Transverse colon (tissue), 4 donors: ENCODE data around the gene CST7. TPM values are rescaled to one million over a fixed set of nuclear protein-coding genes. Genes with fewer than 3 reads are reported as not detected.

ENCODE experiments used
- DNase-seq: peaks from one replicate; pipeline ENCODE4 v3.0.0-alpha.2; 2019
- H3K27ac ChIP-seq, 4 donors: fragments of 200-600 bp; sonication (generic); 2 replicates each; pipeline ENCODE4 v1.5.1; 2016 to 2018; ENCODE audit warnings: inconsistent platforms in 4 of 4
- H3K27me3 ChIP-seq: fragments of 200-600 bp; sonication (generic); 2 replicates; pipeline ENCODE4 v1.5.1; 2017; ENCODE audit warnings: inconsistent platforms
- H3K36me3 ChIP-seq, 4 donors: fragments of 200-600 bp; sonication (generic); 2 replicates each; pipeline ENCODE4 v1.5.1; 2017 to 2019; ENCODE audit warnings: inconsistent platforms in 4 of 4
- H3K4me1 ChIP-seq, 4 donors: fragments of 200-600 bp; sonication (generic); 2 replicates each; pipeline ENCODE4 v1.5.1; 2017 to 2020; ENCODE audit warnings: inconsistent platforms in 4 of 4
- H3K4me3 ChIP-seq, 4 donors: fragments of 200-600 bp; sonication (generic); 1 replicate in 1 of 4; 2 replicates in 3 of 4; pipeline versions ENCODE4 v1.5.1 to v1.6.1; 2017 to 2019; ENCODE audit warnings: inconsistent platforms in 4 of 4
- H3K9me3 ChIP-seq, 2 donors: fragments of 200-600 bp; sonication (generic); 2 replicates each; pipeline ENCODE4 v1.5.1; 2017 to 2019; ENCODE audit warnings: inconsistent platforms in 2 of 2
- EP300 ChIP-seq: sonication (generic); formaldehyde crosslinking; IDR thresholded peaks from one replicate; pipeline ENCODE4 v1.6.1; 2017; ENCODE audit warnings: antibody characterized with exemption, low read depth
- POLR2A ChIP-seq: fragments of 450-650 bp; IDR thresholded peaks from one replicate; pipeline ENCODE4 v1.6.1; 2016; ENCODE audit warnings: antibody characterized with exemption, mild to moderate bottlenecking, moderate library complexity
- POLR2AphosphoS5 ChIP-seq, 3 donors: sonication (generic); formaldehyde crosslinking; IDR thresholded peaks; one replicate each; pipeline ENCODE4 v1.6.1; 2016; ENCODE audit warnings: antibody characterized with exemption in 3 of 3
- WGBS, 2 donors: methylation state at CpG; one replicate each; pipeline ENCODE4 v1.1.5; 2018; ENCODE audit warnings: low coverage in 1 of 2; 5-methylcytosine and 5-hydroxymethylcytosine counted together
- in situ Hi-C, 4 donors: fragments of 200-750 bp; cut with MboI; loops; one replicate each; pipeline versions ENCODE4 v1.15.0 to v1.15.1; 2017; ENCODE audit warnings: low sequenced_read_pairs in 3 of 4, low pct_ligation_motif_present in 1 of 4, low pct_unique_long_range_greater_than_20kb in 1 of 4
- intact Hi-C: fragments of 100-400 bp; cut with DNase I; formaldehyde crosslinking; loops from one replicate; pipeline ENCODE4 v1.15.1; 2023; ENCODE audit warnings: low total_unique reads
- total RNA-seq, 4 donors: library from RNA; depleted of rRNA; stranded (reverse); fragments of >200 nt; gene quantifications; one replicate each; pipeline ENCODE4 v1.1.0, GENCODE V29; 2016
- TF ChIP-seq, protein P1 (sequence below), 5 experiments: fragments of 200-600 bp in 3 of 5; fragments of 450-650 bp in 2 of 5; sonication (generic) in 3 of 5; IDR thresholded peaks; 1 replicate in 2 of 5; 2 replicates in 3 of 5; pipeline ENCODE4 v1.5.1; 2016 to 2017; ENCODE audit warnings: antibody characterized with exemption in 5 of 5, inconsistent platforms in 3 of 5, mild to moderate bottlenecking in 2 of 5, moderate library complexity in 1 of 5

The CST7 gene
- total RNA-seq, 4 donors from 2014 or later = 3.2 to 3.3 TPM; not detected in 2

DNA sequence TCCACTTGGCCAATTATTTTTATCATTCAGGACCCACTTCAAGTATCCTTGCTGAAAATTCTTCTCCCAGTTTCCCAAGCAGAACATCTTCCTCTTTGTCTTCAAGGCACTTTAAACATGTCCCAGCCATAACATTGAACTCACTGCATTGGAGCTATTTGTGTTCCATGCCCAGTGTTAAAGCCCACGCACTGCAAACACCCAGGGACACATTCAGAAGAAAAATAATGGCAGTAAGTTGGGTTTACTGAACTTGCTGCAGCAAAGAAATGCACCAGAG lies 45.1 kb downstream of the CST7 start:
- Histone ChIP-seq H3K36me3 (no peaks in the 10 kb centered on the region), H3K4me1 (peaks cover 15 to 42% (median 20%) of the 10 kb centered on the region in 4 donors), H3K4me3 (no peak overlapping the region), H3K27me3 (no peaks in the 10 kb centered on the region), H3K27ac (peak overlapping the region in 3 of 4 donors; percentile 94 to 96 (median 94)), H3K9me3 (no peaks in the 10 kb centered on the region)
- no peak for DNase-seq
- WGBS, 2 donors = 77% methylated on average over 1 of the region's 1 CpG; no CpG with 5 or more reads in 1 of the 2 donors
- intact Hi-C loops (loop anchor here (2.0 to 10.0 kb wide), 2 partner anchors 71 to 411 kb away; partner anchors contain the start of gene GINS1), in situ Hi-C loops (loop anchor here (5.0 to 25.0 kb wide), 7 partner anchors 71 to 418 kb away; partner anchors contain the start of genes ENTPD6 (in 2 of the 4), ABHD12 (in 1 of the 4) and GINS1 (in 1 of the 4))
- no peak for TF ChIP-seq POLR2A
- TF ChIP-seq EP300 = no peak
- no peak for TF ChIP-seq POLR2AphosphoS5 (IDR thresholded peaks at IDR 0.05)
- TF ChIP-seq, protein P1, sequence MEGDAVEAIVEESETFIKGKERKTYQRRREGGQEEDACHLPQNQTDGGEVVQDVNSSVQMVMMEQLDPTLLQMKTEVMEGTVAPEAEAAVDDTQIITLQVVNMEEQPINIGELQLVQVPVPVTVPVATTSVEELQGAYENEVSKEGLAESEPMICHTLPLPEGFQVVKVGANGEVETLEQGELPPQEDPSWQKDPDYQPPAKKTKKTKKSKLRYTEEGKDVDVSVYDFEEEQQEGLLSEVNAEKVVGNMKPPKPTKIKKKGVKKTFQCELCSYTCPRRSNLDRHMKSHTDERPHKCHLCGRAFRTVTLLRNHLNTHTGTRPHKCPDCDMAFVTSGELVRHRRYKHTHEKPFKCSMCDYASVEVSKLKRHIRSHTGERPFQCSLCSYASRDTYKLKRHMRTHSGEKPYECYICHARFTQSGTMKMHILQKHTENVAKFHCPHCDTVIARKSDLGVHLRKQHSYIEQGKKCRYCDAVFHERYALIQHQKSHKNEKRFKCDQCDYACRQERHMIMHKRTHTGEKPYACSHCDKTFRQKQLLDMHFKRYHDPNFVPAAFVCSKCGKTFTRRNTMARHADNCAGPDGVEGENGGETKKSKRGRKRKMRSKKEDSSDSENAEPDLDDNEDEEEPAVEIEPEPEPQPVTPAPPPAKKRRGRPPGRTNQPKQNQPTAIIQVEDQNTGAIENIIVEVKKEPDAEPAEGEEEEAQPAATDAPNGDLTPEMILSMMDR (IDR thresholded peaks at IDR 0.05) = no peak

DNA sequence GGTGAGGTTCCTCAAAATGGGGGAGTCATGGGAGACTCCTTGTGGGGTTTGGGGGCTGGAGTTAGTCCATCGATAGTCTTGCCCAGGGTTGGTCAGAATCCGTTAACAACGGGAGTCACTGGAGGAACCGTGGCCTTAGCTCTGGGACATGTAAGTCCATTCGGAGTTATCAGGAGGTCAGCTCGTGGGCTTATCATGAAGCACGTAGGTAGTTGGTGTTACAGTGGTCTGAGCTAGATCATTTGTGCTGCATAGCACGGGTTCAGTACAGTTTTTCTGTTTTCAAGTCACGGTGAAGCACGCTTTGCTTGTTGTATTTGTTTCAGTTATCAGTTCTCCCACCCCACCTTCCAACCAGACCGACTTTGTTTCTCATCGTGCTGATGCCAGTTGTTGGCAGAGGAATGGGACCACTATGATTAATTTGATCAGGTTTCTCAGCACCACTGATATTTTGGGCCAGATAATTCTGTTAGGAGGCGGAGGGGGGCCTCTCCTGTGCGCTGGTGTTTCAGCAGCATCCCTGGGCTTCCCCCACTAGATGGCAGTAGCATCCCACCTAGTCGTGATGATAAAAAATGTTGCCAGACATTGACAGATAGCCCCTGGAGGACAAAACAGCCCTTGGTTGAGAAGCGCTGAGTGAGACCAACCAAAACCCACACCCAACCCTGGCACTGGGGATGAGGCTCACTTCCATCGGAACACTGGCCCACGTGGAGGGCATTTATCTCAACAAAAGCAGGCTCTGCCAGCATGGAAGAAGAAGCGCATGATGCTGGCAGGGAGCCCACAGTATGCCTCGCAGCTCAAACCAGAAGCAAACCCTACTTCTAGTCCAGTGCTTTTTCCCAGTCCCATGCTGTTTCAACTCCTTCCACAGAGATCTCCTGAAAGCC lies 45.6 kb downstream of the CST7 start:
- H3K4me3 ChIP-seq = no peak overlapping the region
- peak; percentile 85 for DNase-seq
- TF ChIP-seq, protein P1 (IDR thresholded peaks at IDR 0.05) = peak; percentile 88 to 96 (median 94)
- TF ChIP-seq POLR2AphosphoS5 (IDR thresholded peaks at IDR 0.05) (peak in 2 of 3 donors; percentile 51 to 63), EP300 (no peak)
- no peaks in the 10 kb centered on the region for H3K27me3 ChIP-seq
- H3K4me1 ChIP-seq = peaks cover 15 to 42% (median 20%) of the 10 kb centered on the region in 4 donors
- H3K36me3 ChIP-seq = no peaks in the 10 kb centered on the region
- in situ Hi-C loops = loop anchor here (5.0 to 25.0 kb wide), 8 partner anchors 68 to 418 kb away; partner anchors contain the start of genes ENTPD6 (in 2 of the 4), ABHD12 (in 1 of the 4) and GINS1 (in 1 of the 4)
- no peaks in the 10 kb centered on the region for H3K9me3 ChIP-seq
- WGBS, 2 donors = 43% methylated on average over 19 of the region's 20 CpGs; no CpG with 5 or more reads in 1 of the 2 donors
- H3K27ac ChIP-seq = peak overlapping the region in 3 of 4 donors; percentile 25 to 96 (median 94)
- intact Hi-C loops = loop anchor here (2.0 to 10.0 kb wide), 2 partner anchors 70 to 410 kb away; partner anchors contain the start of gene GINS1

DNA sequence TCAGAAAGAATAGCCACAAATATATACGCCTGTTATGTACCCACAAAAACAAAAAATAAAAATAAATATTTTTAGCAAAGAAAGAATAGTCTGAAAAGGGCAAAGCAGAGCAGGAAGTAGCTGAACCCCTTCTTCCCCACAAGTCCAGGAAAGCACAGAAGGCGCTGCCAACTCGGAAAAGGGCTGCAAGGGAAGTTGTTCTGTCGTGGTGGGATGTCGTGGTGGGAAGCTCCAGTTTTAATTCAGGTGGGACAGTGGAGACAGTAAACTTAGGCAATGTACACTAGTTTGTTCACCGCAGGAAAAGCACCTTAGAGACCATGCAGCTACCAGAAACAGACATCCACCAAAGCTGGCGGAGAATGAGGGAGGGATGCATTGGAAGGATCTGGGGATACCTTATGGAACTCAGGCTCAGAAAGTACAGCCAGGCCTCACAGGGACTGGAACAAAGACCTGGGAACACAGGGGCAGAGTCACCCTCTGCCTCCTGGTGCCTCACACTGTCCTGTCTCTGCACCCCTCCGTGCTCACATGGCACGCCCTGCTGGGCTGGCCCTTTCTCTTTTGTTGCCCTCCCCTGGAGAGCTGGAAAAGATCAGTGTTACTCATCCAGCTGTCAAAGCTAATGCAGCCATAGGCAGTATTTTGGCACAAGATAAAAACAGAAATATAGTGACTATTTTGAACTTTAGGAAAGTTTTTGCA lies 46.8 kb downstream of the CST7 start:
- peaks cover 14 to 43% (median 18%) of the 10 kb centered on the region in 4 donors for H3K4me1 ChIP-seq
- DNase-seq = no peak
- in situ Hi-C loops = loop anchor here (5.0 to 25.0 kb wide), 8 partner anchors 66 to 416 kb away; partner anchors contain the start of genes ENTPD6 (in 2 of the 4), ABHD12 (in 1 of the 4) and GINS1 (in 1 of the 4)
- no peak overlapping the region for H3K4me3 ChIP-seq
- no peaks in the 10 kb centered on the region for H3K27me3 ChIP-seq
- H3K27ac ChIP-seq = peak overlapping the region in 1 of 4 donors; percentile 9
- WGBS, 2 donors = 83 to 94% methylated on average over 4 to 9 of the region's 9 CpGs
- TF ChIP-seq POLR2AphosphoS5 (IDR thresholded peaks at IDR 0.05) (no peak), POLR2A (no peak), EP300 (no peak)
- TF ChIP-seq, protein P1 (IDR thresholded peaks at IDR 0.05) = no peak
- no peaks in the 10 kb centered on the region for H3K9me3 ChIP-seq
- no peaks in the 10 kb centered on the region for H3K36me3 ChIP-seq
- intact Hi-C loops = loop anchor here (2.0 to 10.0 kb wide), 2 partner anchors 69 to 409 kb away; partner anchors contain the start of gene GINS1
